Memory B cell (primary cell): ENCODE measurements around the gene CCM2.
A peak's percentile ranks its signal among the peaks of the same experiment; 100 is the strongest.
"Not testable (repeated sequence)": the region's sequence is repeated elsewhere in the genome, so short reads cannot be mapped to it uniquely, and the experiment has no call there.

Experiments used
- ATAC-seq: fragments of 150-1000 bp; cut with Tn5 transposase; 2 replicates; pipeline ENCODE4 v1.10.0; 2021; ENCODE audit warnings: low read depth, mild to moderate bottlenecking, moderate library complexity
- DNase-seq, 2 donors: peaks; one replicate each; pipeline ENCODE4 v3.0.0; 2022; ENCODE audit warnings: low spot score in 2 of 2
- H3K27ac Mint-ChIP-seq: one replicate; pipeline ENCODE4 v1.8.0; 2022; ENCODE audit warnings: mild to moderate bottlenecking, moderate library complexity, mixed read lengths
- H3K27me3 Mint-ChIP-seq: one replicate; pipeline ENCODE4 v1.8.0; 2022; ENCODE audit warnings: mixed read lengths
- H3K36me3 Mint-ChIP-seq: one replicate; pipeline ENCODE4 v1.8.0; 2022; ENCODE audit warnings: mild to moderate bottlenecking, mixed read lengths
- H3K4me1 Mint-ChIP-seq: one replicate; pipeline ENCODE4 v1.8.0; 2022; ENCODE audit warnings: mixed read lengths
- H3K4me3 Mint-ChIP-seq: one replicate; pipeline ENCODE4 v1.8.0; 2022; ENCODE audit warnings: mild to moderate bottlenecking, moderate library complexity, mixed read lengths
- H3K9me3 Mint-ChIP-seq: one replicate; pipeline ENCODE4 v1.8.0; 2022; ENCODE audit warnings: mixed read lengths

Gene CCM2

GRCh38 chr7:44983742-44984477, 16.1 kb upstream of the CCM2 start:
- H3K27me3 Mint-ChIP-seq: no peaks in the 10 kb centered on the region
- peaks cover 24% of the 10 kb centered on the region for H3K36me3 Mint-ChIP-seq
- H3K4me1 Mint-ChIP-seq: peaks cover 47% of the 10 kb centered on the region
- peak overlapping the region; percentile 98 for H3K27ac Mint-ChIP-seq
- no peaks in the 10 kb centered on the region for H3K9me3 Mint-ChIP-seq
- no peak for DNase-seq
- no peak for ATAC-seq
- peak overlapping the region; percentile 37 for H3K4me3 Mint-ChIP-seq

DNA sequence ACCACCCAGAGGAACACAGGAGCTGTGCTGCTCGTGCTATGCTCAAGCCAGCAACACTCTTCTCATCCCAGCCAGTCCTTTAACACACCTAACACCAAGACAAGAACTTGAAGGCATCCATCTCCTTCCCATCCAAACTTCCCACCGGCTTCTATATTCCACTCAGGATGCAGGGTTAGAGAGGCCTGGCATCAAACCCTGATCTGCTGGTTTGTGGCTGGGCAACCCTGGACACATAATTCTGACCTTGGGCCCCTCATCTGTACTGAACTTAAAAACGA, 15.6 kb upstream of the CCM2 start:
- H3K27me3 Mint-ChIP-seq: no peaks in the 10 kb centered on the region
- DNase-seq (no peak), ATAC-seq (no peak)
- H3K27ac Mint-ChIP-seq: peak overlapping the region; percentile 98
- H3K36me3 Mint-ChIP-seq: peaks cover 24% of the 10 kb centered on the region
- no peaks in the 10 kb centered on the region for H3K9me3 Mint-ChIP-seq
- peak overlapping the region; percentile 28 for H3K4me3 Mint-ChIP-seq
- H3K4me1 Mint-ChIP-seq: peaks cover 42% of the 10 kb centered on the region

DNA sequence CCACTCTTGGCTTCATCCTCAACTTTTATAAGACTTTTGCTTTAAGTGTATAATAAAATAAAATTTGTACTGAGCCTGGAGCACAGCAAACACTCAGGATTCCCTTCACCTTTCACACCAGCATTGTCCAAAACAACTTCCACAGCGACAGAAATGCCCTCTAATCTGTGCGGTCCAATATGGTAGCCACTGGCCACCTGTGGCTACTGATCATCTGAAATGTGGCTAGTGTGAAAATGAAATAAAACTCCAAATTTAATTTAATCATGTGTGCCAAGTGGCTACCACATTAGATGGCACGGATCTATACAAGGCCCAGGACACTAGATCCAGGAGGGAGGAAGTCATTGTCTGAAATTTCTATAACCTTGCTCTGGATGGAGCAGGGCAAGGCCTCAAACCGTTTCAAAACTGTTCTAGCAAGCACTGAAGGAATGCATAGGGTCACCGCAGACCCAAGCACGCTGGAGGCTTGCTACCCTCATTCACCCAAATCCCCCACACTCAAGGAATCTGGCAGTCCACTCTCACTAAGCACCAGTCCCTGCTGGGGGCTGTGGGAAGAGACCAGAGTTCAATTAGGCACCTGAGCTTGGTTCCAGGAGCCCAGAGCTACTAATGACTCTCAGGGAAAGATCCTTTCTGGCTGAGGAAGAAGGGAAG, 14.8 kb upstream of the CCM2 start:
- Mint-ChIP-seq H3K27me3 (no peaks in the 10 kb centered on the region), H3K27ac (peak overlapping the region; percentile 98), H3K4me1 (peaks cover 37% of the 10 kb centered on the region), H3K36me3 (peaks cover 24% of the 10 kb centered on the region), H3K4me3 (peak overlapping the region; percentile 95), H3K9me3 (no peaks in the 10 kb centered on the region)
- ATAC-seq: no peak
- DNase-seq: no peak

DNA sequence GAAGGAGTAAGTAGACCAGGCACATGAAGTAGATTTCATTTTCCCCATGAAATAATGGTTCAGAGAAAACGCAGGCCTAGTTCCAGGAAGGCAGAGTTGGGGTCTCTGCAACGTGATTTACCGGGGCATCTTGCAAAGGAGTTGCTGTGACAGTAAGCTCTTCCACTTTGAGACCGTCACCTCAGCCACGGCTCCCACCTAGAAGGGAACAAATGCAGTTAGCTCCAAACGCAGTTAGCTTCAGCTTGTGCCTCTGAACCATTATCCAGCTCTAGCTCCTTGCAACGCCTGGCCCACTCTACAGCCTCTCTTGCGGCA, 14.1 kb upstream of the CCM2 start:
- ATAC-seq (no peak), DNase-seq (no peak)
- Mint-ChIP-seq H3K36me3 (peaks cover 24% of the 10 kb centered on the region), H3K4me1 (peaks cover 31% of the 10 kb centered on the region), H3K27me3 (no peaks in the 10 kb centered on the region), H3K4me3 (peak overlapping the region; percentile 95), H3K9me3 (no peaks in the 10 kb centered on the region), H3K27ac (peak overlapping the region; percentile 98)

DNA sequence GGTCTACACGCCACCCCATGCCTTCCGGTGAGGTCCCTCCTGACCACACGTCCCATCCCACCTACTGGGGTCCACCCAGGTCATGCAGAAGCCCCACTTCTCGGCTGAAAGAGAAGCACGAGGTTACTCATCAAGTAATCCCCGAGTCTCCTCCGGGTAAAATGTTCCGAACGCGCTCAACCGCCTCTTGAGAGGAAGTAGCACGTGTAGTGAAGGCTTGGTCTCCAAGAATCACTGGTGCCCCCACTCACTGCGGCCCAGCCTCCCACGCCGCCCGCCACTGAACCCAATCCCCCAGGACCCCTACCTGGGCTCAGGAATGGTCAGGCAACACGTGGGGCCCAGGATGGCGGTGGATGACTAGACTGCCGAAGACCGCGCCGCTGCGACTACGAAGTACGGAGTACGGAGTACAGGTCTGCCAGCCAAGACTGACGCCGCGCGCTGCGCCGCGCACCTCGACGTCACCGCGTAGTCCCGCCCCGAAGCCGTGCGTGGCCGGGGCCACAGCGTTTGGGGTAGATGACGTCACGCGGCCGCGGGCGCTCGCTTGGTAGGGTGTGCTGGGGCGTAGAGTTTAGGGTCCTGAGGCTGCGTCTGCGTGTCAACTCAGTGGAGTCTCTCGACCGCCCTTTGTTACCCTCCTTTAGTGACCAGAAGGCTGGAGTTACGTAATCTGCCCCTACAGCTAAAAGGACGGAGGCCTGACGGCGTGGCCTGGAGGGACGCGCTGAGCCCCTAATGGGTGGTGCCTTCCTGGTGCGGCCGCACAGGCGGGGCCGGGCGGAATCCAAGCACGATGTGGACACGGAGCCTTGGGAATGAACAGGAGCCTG, 13.6 kb upstream of the CCM2 start:
- H3K36me3 Mint-ChIP-seq: peaks cover 24% of the 10 kb centered on the region
- DNase-seq (peak; percentile 95 to 98), ATAC-seq (peak; percentile 95)
- H3K27ac Mint-ChIP-seq: peak overlapping the region; percentile 98
- peaks cover 26% of the 10 kb centered on the region for H3K4me1 Mint-ChIP-seq
- H3K4me3 Mint-ChIP-seq: peak overlapping the region; percentile 95
- no peaks in the 10 kb centered on the region for H3K9me3 Mint-ChIP-seq
- no peaks in the 10 kb centered on the region for H3K27me3 Mint-ChIP-seq

DNA sequence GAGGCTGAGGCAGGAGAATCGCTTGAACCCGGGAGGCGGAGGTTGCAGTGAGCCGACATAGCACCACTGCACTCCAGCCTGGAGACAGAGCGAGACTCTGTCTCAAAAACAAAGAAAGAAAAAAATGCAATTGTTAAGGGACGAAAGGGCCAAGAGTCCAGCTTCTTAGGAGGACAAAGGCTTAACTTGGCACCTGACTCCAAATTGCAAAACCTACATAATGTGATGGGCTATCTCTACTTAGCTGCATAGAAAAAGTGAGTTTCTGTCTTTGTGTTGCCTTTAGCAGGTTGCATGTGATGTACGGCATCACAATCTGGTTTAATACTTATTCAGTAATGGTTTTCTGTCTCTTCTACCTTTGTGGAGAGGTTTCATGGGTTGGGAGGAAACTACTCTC, 12.5 kb upstream of the CCM2 start:
- peaks cover 22% of the 10 kb centered on the region for H3K36me3 Mint-ChIP-seq

DNA sequence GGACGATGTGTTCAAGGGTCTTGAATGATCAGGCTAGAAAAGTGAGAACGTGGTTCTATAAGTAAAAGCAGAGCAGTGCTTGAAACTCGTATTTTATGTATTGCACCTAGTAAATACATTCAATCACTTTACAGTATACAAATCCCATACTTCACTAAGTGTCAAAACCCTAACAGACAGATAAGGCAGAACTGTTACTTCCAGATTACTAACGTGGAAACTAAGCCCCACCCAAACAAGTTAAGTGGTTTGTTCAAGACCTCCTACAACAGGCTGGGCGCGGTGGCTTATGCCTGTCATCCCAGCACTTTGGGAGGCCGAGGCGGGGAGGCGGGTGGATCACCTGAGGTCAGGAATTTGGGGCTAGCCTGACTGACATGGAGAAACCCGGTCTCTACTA, 12.0 kb upstream of the CCM2 start:
- peak overlapping the region; percentile 10 for H3K27ac Mint-ChIP-seq
- no peaks in the 10 kb centered on the region for H3K9me3 Mint-ChIP-seq
- no peak overlapping the region for H3K4me3 Mint-ChIP-seq
- DNase-seq: no peak
- no peak for ATAC-seq
- H3K4me1 Mint-ChIP-seq: peaks cover 26% of the 10 kb centered on the region
- H3K27me3 Mint-ChIP-seq: no peaks in the 10 kb centered on the region
- H3K36me3 Mint-ChIP-seq: peaks cover 19% of the 10 kb centered on the region

More for the DNA sequence above, 12.5 kb upstream of the CCM2 start:
- Mint-ChIP-seq H3K4me1 (peaks cover 26% of the 10 kb centered on the region), H3K27me3 (no peaks in the 10 kb centered on the region), H3K4me3 (peak overlapping the region; percentile 95), H3K9me3 (no peaks in the 10 kb centered on the region), H3K27ac (peak overlapping the region; percentile 98)
- no peak for ATAC-seq
- no peak for DNase-seq

GRCh38 chr7:44988701-44989100, 11.3 kb upstream of the CCM2 start:
- H3K9me3 Mint-ChIP-seq: no peaks in the 10 kb centered on the region
- no peaks in the 10 kb centered on the region for H3K27me3 Mint-ChIP-seq
- no peak overlapping the region for H3K27ac Mint-ChIP-seq
- H3K4me3 Mint-ChIP-seq: no peak overlapping the region
- ATAC-seq (no peak), DNase-seq (no peak)
- peaks cover 26% of the 10 kb centered on the region for H3K4me1 Mint-ChIP-seq
- peaks cover 13% of the 10 kb centered on the region for H3K36me3 Mint-ChIP-seq

- no peak overlapping the region for H3K27ac Mint-ChIP-seq
Measured at GRCh38 chr7:44989132-44989531, 10.9 kb upstream of the CCM2 start.

GRCh38 chr7:44990109-44991023, 9.6 kb upstream of the CCM2 start:
- Mint-ChIP-seq H3K36me3 (no peaks in the 10 kb centered on the region), H3K4me1 (peaks cover 21% of the 10 kb centered on the region), H3K27me3 (no peaks in the 10 kb centered on the region), H3K9me3 (no peaks in the 10 kb centered on the region), H3K4me3 (no peak overlapping the region), H3K27ac (no peak overlapping the region)
- DNase-seq (no peak), ATAC-seq (no peak)

More at GRCh38 chr7:44989132-44989531, 10.9 kb upstream of the CCM2 start:
- H3K4me1 Mint-ChIP-seq: peaks cover 22% of the 10 kb centered on the region
- H3K27me3 Mint-ChIP-seq: no peaks in the 10 kb centered on the region
- no peak overlapping the region for H3K4me3 Mint-ChIP-seq
- no peaks in the 10 kb centered on the region for H3K9me3 Mint-ChIP-seq
- no peak for DNase-seq
- ATAC-seq: no peak
- H3K36me3 Mint-ChIP-seq: peaks cover 10% of the 10 kb centered on the region

GRCh38 chr7:44992004-44992795, 7.8 kb upstream of the CCM2 start:
- not testable (repeated sequence) for H3K27ac Mint-ChIP-seq, DNase-seq, H3K9me3 Mint-ChIP-seq, H3K36me3 Mint-ChIP-seq, H3K4me3 Mint-ChIP-seq, ATAC-seq, H3K27me3 Mint-ChIP-seq
- H3K4me1 Mint-ChIP-seq: peaks cover 22% of the 10 kb centered on the region

DNA sequence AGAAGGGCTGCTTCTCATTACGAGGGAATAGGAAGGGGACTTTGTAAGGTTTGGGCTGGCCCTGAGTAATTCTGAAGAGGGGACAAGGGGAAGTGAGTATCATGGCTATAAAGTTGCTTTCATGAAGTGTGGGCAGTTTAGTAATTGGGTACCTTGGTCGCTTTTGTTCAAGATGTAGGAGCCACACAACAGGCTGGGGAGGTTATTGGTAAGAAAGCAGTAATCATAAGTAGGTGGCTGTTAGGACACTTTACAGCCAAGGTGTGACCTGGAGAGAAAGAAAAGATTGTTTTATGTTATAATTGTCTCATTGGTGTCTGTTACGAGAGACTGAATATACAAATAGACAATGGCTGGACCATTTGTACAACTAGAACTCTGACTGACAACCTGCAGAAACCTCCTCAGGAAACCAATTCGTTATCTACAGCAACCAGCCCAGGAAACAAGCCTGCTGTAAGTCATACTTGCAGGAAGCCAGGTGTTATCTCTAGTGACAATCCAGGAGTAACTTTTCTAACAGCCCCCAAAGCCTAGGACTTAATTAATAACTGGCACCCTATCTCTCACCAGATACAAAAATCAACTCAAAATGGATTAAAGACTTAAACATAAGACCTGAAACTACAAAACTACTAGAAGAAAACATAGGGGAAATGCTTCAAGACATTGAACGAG, 5.0 kb upstream of the CCM2 start:
- peak overlapping the region; percentile 48 for H3K27ac Mint-ChIP-seq
- no peak for DNase-seq
- no peaks in the 10 kb centered on the region for H3K27me3 Mint-ChIP-seq
- H3K4me3 Mint-ChIP-seq: peak overlapping the region; percentile 71
- no peak for ATAC-seq
- no peaks in the 10 kb centered on the region for H3K36me3 Mint-ChIP-seq
- peaks cover 28% of the 10 kb centered on the region for H3K4me1 Mint-ChIP-seq
- no peaks in the 10 kb centered on the region for H3K9me3 Mint-ChIP-seq
